GM18907 (cell line): ENCODE data around the gene KIRREL3.

Experiments
- ATAC-seq: cut with Tn5 transposase; IDR thresholded peaks from one replicate; pipeline ENCODE4 v1.9.1; 2021; ENCODE audit warnings: mild to moderate bottlenecking, moderate library complexity; ENCODE audit not compliant: unreplicated experiment

Gene KIRREL3

DNA sequence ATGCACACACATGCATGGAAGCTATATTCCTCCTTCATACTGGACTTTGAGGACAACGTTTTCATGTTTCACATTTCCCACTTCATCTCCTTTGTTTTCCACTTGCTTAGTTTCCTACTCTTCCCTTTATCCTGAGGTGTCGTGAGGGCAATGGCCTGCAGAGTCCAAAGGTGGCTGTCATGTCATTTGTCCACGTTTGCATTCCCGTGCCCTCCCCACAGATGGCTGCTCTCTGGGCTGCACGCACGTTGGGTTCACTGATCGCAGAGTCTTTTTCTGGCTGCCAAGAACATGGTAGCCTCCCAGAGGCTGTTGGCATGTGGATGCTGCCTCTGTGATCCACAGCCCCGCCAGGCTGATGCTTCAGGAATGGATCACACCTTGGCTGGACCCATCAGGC lies 389.1 kb downstream of the KIRREL3 start:
- ATAC-seq, result no peak

DNA sequence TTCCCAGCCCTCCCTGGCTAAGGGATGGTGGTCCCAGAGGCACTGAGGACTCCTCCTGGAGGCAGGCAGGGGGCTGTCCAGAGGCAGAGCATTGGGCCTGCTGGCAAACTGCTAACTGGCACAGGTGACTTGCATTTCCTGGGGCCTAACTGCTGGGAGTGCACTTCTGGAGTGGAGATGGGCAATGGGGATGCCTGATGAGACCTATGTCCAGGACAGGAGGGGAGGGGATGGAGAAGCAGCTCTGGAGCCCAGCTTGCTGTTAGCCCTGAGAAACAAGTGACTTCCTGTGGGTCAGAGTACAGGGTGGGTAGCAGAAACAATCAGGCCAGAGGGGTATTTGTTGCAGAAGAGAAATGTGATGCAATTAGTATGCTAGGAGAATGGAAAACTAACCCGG lies 391.9 kb downstream of the KIRREL3 start:
- no peak for ATAC-seq

- ATAC-seq, result no peak
These were observed 392.6 kb downstream of the KIRREL3 start for GRCh38 chr11:126607776-126608541.

GRCh38 chr11:126607374-126607773 lies 393.2 kb downstream of the KIRREL3 start:
- ATAC-seq, result no peak

- no peak for ATAC-seq
These were observed 394.1 kb downstream of the KIRREL3 start for GRCh38 chr11:126606484-126606883.

DNA sequence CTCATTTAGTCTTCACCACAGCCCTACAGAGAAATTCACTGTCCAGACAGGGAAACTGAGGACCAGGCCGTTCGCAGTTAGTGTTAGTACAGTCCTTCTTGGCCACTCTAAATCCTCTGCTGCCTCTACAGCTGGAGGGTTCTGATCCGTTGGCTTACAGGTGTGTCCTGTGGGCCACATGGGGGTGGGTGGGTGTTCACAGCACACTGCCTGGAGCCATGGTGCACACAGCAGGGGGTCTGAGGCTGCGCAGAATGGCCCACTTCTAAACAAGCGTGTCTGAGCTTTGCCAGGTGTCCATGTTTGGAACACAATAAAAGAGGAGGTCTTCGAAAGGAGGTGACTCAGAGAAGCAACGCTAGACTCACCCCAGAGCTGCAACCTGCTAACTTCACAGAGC lies 396.1 kb downstream of the KIRREL3 start:
- no peak for ATAC-seq

DNA sequence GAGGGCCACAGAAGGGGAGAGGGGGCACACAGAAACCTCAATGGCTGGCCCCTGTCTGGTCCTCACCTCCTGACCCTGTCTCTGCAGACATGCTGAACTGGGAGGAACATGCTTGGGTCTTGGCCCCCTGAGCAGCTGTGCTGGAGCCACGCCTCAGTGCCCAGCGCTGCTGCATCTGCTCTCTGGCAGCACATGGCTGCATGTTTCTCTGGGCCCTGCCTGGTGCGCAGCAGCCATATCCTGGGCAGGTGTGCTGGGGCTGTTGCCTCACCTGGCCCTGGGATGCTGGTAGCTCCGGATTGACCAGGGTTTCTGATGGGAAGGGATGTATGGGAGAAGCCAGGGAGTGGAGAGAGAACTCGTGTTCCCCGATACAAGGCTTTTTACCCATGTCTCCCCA lies 397.1 kb downstream of the KIRREL3 start:
- ATAC-seq, result no peak

DNA sequence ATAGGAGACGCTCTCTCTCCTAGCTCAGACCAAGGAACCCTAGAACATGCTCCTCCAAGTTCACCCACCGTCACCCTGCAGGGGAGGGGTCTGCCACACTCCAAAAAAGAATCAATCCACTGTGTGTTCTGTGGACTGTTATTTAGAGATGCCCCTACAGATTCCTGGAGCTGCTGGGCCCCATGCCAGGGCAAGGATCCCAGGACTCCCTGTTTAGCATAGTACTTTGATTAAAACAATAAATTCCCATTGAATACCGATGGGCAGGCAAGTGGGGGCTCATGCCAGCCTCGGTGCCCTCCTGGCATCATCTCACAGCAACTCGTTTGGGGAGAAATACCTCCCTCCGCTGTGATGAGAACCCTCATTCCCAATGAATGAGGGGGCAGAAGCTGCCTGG lies 397.6 kb downstream of the KIRREL3 start:
- no peak for ATAC-seq

- no peak for ATAC-seq
These were observed 398.1 kb downstream of the KIRREL3 start for GRCh38 chr11:126602349-126602940.

DNA sequence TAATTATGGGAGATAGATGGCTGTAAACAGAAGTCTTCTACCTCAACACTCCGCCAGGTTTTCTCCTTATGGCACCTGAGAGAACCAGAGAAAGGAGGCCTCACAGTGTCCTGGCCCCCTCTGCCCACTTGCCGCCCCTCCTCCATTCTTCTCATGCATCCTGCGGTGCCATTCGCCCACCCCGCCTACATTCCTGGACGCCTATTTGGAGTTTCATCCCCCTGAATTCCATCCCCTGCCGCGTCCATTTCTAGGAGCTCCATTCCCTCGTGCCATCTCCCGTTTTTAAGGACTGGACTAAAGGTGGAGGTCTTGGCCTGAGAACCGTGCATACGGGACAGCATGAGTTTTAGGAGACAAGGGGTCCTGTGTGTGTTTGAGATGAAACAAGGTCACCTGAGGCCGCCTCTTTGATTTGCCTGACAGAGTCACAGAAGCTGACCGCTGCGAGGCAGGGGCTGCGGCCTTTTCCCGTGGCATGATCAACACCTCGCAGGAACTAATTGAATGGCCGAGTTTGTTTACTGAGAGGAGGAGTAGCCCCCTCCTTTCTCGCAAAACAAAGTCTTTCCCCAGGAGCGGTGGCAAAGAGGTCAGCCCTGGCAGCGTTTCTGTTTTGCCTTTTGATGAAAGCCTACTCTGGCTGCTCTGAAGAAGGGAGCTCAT lies 398.9 kb downstream of the KIRREL3 start:
- ATAC-seq, result no peak

GRCh38 chr11:126601136-126601535 lies 399.4 kb downstream of the KIRREL3 start:
- no peak for ATAC-seq

- no peak for ATAC-seq
These were observed 401.2 kb downstream of the KIRREL3 start for GRCh38 chr11:126599217-126599897.

DNA sequence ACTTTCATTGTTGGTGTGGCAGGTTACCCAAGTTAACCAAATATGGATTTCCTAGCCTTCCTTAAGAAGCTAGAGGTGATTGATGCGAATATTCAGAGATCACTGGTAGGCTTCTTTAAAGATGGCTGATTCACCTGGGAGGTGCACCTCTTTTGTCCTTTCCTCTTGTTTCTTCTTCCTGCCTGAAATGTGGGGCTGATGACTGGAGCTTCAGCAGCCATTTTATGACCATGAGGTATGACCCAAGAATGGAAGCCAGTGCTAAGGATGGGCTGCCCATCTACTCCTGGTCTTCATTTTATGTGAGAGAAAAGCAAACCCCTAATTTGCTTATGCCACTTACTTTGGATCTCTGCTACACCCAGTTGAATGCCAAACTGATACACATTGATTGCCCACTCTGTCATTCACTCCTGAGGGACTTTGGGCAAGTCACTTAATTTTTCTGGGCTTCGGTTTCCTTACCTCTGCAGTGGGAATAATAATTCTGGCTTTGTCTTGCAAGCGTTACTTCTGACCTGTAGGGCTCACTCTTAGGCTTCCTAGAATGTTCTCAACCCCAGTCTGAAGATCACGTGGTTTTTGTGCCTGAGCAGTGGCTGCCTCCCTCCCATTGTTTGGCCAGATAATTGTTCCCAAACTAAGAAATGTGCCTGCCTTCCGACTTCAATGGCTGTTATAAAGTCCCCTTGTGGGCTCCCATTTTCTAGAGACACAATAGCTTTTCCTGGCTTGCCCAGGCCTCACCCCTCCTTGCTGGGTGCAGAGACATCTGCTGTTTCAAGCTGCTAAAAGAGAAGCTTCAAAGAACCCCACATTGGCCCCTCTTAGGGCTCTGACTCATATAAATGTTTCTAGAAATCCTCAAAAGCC lies 402.0 kb downstream of the KIRREL3 start:
- ATAC-seq, result no peak

DNA sequence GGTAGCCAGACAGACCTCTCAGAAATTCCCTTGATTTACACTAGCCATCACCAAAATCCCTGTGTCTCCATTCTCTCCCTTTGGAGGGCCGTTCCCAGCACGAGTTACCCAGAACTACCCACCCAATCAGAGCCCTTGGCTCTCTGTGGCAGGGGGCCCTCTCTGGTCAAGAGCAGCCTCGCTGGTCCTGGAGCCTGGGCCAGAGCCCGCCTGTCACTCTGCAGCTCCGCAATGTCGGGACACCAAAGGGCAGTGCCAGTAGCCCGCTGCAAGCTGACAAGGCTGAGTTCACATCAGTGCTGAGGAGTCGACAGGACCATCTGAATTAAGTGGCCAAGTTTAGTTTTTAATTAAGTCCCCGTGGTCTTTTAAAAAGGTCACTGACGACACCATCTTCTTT lies 403.5 kb downstream of the KIRREL3 start:
- no peak for ATAC-seq

DNA sequence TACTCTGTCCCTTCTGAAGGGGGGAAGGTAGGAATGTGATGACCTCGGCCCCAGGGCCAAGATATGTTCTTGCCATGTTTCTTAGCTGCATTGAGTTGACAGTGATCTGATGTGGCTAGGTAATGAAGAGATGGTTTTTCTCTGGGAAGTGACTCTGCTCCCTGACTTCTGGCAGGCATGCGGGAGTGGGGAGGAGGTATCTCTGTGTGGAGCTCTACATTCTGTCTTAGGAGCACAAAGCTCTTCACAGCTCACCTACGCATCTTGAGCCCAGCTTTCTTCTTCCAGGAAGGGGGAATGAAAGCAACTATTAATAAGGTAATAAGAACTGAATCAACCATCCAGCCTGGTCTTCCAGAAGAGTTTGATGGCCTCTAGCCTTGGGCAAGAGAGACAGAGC lies 404.1 kb downstream of the KIRREL3 start:
- ATAC-seq, result no peak

DNA sequence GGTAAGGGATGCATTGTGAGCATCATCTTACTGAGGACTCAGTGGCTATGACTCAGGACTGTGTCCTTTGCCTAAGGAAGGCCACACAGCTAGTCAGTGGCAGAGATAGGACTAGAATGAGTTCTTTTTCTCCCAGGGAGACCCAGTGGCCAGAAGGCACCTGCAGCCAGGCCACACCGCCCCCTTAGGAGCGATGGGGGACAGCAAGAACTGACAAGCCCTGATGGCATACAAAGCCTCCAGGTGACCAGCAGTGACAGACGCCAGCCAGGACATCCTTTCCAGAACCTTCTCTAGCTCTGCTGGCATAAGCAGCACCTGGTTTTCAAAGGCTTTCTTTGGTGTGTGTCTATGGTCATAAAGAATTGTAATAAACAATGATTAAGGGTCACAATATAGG lies 405.0 kb downstream of the KIRREL3 start:
- ATAC-seq, result no peak

- ATAC-seq, result no peak
These were observed 405.6 kb downstream of the KIRREL3 start for GRCh38 chr11:126594921-126595367.

DNA sequence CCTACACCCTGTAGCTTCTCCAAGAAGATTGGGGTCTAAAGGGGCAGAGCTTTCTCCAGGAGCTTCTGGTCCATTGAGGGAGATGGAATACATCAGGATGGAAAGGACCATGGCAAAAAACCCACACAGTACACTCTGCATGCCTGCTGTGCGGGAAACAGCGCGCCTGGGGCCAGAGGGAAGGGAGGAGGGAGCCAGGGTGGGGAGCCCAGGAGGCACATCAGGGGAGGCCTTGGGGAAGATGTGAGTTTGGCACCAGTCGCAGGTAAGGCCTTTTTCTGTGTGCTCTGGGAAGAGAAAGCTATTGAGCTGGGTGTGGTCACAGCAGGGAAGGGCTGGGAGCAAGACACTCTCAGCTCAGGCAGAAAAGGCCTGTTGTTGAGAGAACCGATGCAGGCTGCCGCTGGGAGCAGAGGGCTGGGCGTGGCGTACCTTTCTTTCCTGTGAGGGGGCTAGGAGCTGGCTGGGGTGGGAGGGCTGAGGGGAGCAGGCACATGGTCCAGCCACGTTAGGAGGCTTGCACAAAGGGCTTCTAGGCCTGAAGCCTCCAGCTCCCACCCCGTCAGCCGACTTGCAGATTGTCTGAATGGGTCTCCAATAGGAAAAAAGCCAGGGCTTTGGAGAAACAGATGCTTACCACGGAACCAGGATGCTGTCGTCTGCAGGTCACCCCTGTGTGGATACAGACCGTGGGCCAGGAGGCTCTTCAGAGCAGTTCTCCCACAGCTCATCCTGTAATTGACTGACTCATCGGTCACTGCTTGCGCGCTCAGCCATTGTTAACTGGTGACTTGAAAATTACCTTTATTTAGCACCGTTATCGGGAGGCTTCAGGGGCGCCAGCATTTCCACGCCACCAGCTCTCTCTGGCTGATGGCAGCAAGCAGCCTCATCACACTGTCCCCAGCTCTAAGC lies 407.8 kb downstream of the KIRREL3 start:
- ATAC-seq, result no peak

DNA sequence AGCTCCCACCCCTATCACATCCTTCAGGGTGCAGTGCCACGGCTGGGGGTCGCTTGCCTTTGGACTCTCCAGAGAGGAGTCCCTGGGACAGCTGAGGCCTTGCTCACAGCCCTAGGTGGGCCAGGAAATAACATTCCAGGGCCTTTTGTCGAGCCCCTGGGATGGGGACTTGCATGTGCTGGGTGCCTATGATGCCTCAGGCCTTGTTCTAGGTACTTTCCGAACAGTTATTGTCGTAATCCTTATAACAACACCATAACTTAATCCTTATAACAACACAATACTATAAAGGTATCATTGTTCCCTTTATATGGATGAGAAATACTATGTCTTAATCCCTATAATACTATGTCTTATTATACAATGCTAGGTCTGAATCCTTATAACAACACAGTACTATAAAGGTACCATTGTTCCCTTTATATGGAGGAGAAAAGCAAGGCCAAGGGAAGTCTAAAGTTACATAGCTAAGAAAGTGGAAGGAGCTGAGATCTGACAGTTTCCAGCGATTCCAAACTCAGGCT lies 408.5 kb downstream of the KIRREL3 start:
- no peak for ATAC-seq

DNA sequence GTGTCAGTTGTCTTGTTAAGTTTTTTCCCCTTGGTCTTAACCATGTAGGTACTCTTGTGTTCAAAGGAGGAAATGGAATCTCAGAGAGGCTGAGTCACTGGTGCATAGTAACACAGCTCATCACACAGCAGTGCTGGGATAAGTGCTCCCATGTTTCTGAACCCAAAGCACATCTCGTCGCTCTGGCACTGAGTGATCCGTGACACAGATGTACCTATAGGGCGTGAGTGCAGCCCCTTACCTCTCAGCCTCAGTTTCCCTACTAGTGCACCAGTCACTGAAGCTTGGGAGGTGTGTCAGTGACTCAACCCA lies 411.1 kb downstream of the KIRREL3 start:
- no peak for ATAC-seq
